Activated T-cell treated with anti-CD3 and anti-CD28 coated beads, Interleukin-2, amount 50 U/mL, for 24 hours (primary cell): ENCODE results near the gene LMX1A.

Experiments
- DNase-seq: peaks from one replicate; pipeline ENCODE4 v3.0.0-alpha.2; 2020
- H3K27ac Mint-ChIP-seq: 2 replicates; pipeline ENCODE4 v1.8.0; 2020; ENCODE audit warnings: mild to moderate bottlenecking, mixed read lengths
- H3K27me3 Mint-ChIP-seq: 2 replicates; pipeline ENCODE4 v1.8.0; 2020; ENCODE audit warnings: mixed read lengths
- H3K36me3 Mint-ChIP-seq: 2 replicates; pipeline ENCODE4 v1.8.0; 2020; ENCODE audit warnings: low read depth, mixed read lengths
- H3K4me1 Mint-ChIP-seq: 2 replicates; pipeline ENCODE4 v1.8.0; 2020; ENCODE audit warnings: low read depth, mixed read lengths
- H3K4me3 Mint-ChIP-seq: 2 replicates; pipeline ENCODE4 v1.8.0; 2020; ENCODE audit warnings: mild to moderate bottlenecking, moderate library complexity, mixed read lengths
- H3K9me3 Mint-ChIP-seq: 2 replicates; pipeline ENCODE4 v1.8.0; 2020; ENCODE audit warnings: mixed read lengths

Gene LMX1A

GRCh38 chr1:165241321-165241720, 115.2 kb downstream of the LMX1A start:
- Mint-ChIP-seq H3K4me1 (no peaks in the 10 kb centered on the region), H3K27me3 (peaks cover 39% of the 10 kb centered on the region), H3K9me3 (no peaks in the 10 kb centered on the region), H3K36me3 (no peaks in the 10 kb centered on the region), H3K27ac (no peak overlapping the region), H3K4me3 (no peak overlapping the region)
- DNase-seq, result no peak

- H3K4me1 Mint-ChIP-seq, result peaks cover 4% of the 10 kb centered on the region
Observed at GRCh38 chr1:165240492-165240891, 116.0 kb downstream of the LMX1A start.

GRCh38 chr1:165239873-165240272, 116.6 kb downstream of the LMX1A start:
- Mint-ChIP-seq H3K27me3 (peaks cover 53% of the 10 kb centered on the region), H3K9me3 (no peaks in the 10 kb centered on the region), H3K4me1 (peaks cover 8% of the 10 kb centered on the region)

More at GRCh38 chr1:165240492-165240891, 116.0 kb downstream of the LMX1A start:
- H3K27me3 Mint-ChIP-seq, result peaks cover 48% of the 10 kb centered on the region
- no peaks in the 10 kb centered on the region for H3K9me3 Mint-ChIP-seq
- no peak for DNase-seq
- H3K36me3 Mint-ChIP-seq, result no peaks in the 10 kb centered on the region
- no peak overlapping the region for H3K27ac Mint-ChIP-seq
- no peak overlapping the region for H3K4me3 Mint-ChIP-seq

GRCh38 chr1:165235777-165236291, 120.7 kb downstream of the LMX1A start:
- H3K9me3 Mint-ChIP-seq, result no peaks in the 10 kb centered on the region
- no peak for DNase-seq
- H3K4me3 Mint-ChIP-seq, result no peak overlapping the region
- H3K27me3 Mint-ChIP-seq, result peaks cover 80% of the 10 kb centered on the region
- H3K36me3 Mint-ChIP-seq, result no peaks in the 10 kb centered on the region
- peaks cover 9% of the 10 kb centered on the region for H3K4me1 Mint-ChIP-seq
- no peak overlapping the region for H3K27ac Mint-ChIP-seq

More at GRCh38 chr1:165239873-165240272, 116.6 kb downstream of the LMX1A start:
- Mint-ChIP-seq H3K4me3 (no peak overlapping the region), H3K27ac (no peak overlapping the region), H3K36me3 (no peaks in the 10 kb centered on the region)
- DNase-seq, result no peak

GRCh38 chr1:165235155-165235776, 121.2 kb downstream of the LMX1A start:
- Mint-ChIP-seq H3K27ac (no peak overlapping the region), H3K36me3 (no peaks in the 10 kb centered on the region), H3K9me3 (no peaks in the 10 kb centered on the region), H3K4me1 (peaks cover 9% of the 10 kb centered on the region), H3K27me3 (peaks cover 78% of the 10 kb centered on the region), H3K4me3 (no peak overlapping the region)
- DNase-seq, result no peak

- Mint-ChIP-seq H3K4me1 (peaks cover 9% of the 10 kb centered on the region), H3K36me3 (no peaks in the 10 kb centered on the region), H3K4me3 (no peak overlapping the region), H3K27ac (no peak overlapping the region), H3K27me3 (peaks cover 73% of the 10 kb centered on the region), H3K9me3 (no peaks in the 10 kb centered on the region)
- DNase-seq, result no peak
Observed at GRCh38 chr1:165234149-165234548, 122.4 kb downstream of the LMX1A start.

GRCh38 chr1:165228676-165229075, 127.8 kb downstream of the LMX1A start:
- Mint-ChIP-seq H3K9me3 (no peaks in the 10 kb centered on the region), H3K27me3 (peaks cover 23% of the 10 kb centered on the region), H3K36me3 (no peaks in the 10 kb centered on the region), H3K4me3 (no peak overlapping the region), H3K4me1 (no peaks in the 10 kb centered on the region), H3K27ac (no peak overlapping the region)
- no peak for DNase-seq

GRCh38 chr1:165228111-165228655, 128.3 kb downstream of the LMX1A start:
- no peak for DNase-seq
- Mint-ChIP-seq H3K36me3 (no peaks in the 10 kb centered on the region), H3K27me3 (peaks cover 18% of the 10 kb centered on the region), H3K9me3 (no peaks in the 10 kb centered on the region), H3K4me1 (no peaks in the 10 kb centered on the region), H3K27ac (no peak overlapping the region), H3K4me3 (no peak overlapping the region)

- peaks cover 2% of the 10 kb centered on the region for H3K27me3 Mint-ChIP-seq
- H3K36me3 Mint-ChIP-seq, result no peaks in the 10 kb centered on the region
- no peaks in the 10 kb centered on the region for H3K4me1 Mint-ChIP-seq
- H3K9me3 Mint-ChIP-seq, result no peaks in the 10 kb centered on the region
- no peak overlapping the region for H3K27ac Mint-ChIP-seq
- H3K4me3 Mint-ChIP-seq, result no peak overlapping the region
- no peak for DNase-seq
Observed at GRCh38 chr1:165226326-165226725, 130.2 kb downstream of the LMX1A start.

- H3K36me3 Mint-ChIP-seq, result no peaks in the 10 kb centered on the region
- H3K4me1 Mint-ChIP-seq, result no peaks in the 10 kb centered on the region
- peaks cover 2% of the 10 kb centered on the region for H3K27me3 Mint-ChIP-seq
- no peak for DNase-seq
- no peak overlapping the region for H3K27ac Mint-ChIP-seq
- H3K4me3 Mint-ChIP-seq, result no peak overlapping the region
- no peaks in the 10 kb centered on the region for H3K9me3 Mint-ChIP-seq
Observed at GRCh38 chr1:165225650-165226049, 130.9 kb downstream of the LMX1A start.

GRCh38 chr1:165225062-165225461, 131.5 kb downstream of the LMX1A start:
- no peak for DNase-seq
- Mint-ChIP-seq H3K9me3 (no peaks in the 10 kb centered on the region), H3K4me3 (no peak overlapping the region), H3K27ac (no peak overlapping the region), H3K4me1 (no peaks in the 10 kb centered on the region), H3K27me3 (no peaks in the 10 kb centered on the region), H3K36me3 (no peaks in the 10 kb centered on the region)

GRCh38 chr1:165224504-165224903, 132.0 kb downstream of the LMX1A start:
- H3K9me3 Mint-ChIP-seq, result no peaks in the 10 kb centered on the region
- no peak overlapping the region for H3K27ac Mint-ChIP-seq
- H3K27me3 Mint-ChIP-seq, result peaks cover under 1% of the 10 kb centered on the region
- H3K4me3 Mint-ChIP-seq, result no peak overlapping the region
- no peak for DNase-seq
- no peaks in the 10 kb centered on the region for H3K36me3 Mint-ChIP-seq
- H3K4me1 Mint-ChIP-seq, result no peaks in the 10 kb centered on the region

GRCh38 chr1:165222580-165222979, 133.9 kb downstream of the LMX1A start:
- Mint-ChIP-seq H3K36me3 (no peaks in the 10 kb centered on the region), H3K27me3 (peaks cover 13% of the 10 kb centered on the region), H3K27ac (no peak overlapping the region), H3K4me1 (no peaks in the 10 kb centered on the region), H3K9me3 (no peaks in the 10 kb centered on the region), H3K4me3 (no peak overlapping the region)
- no peak for DNase-seq

- Mint-ChIP-seq H3K4me1 (no peaks in the 10 kb centered on the region), H3K36me3 (no peaks in the 10 kb centered on the region), H3K9me3 (no peaks in the 10 kb centered on the region), H3K27ac (no peak overlapping the region), H3K27me3 (peaks cover 14% of the 10 kb centered on the region), H3K4me3 (no peak overlapping the region)
- no peak for DNase-seq
Observed at GRCh38 chr1:165218731-165219130, 137.8 kb downstream of the LMX1A start.

- Mint-ChIP-seq H3K27me3 (peaks cover 14% of the 10 kb centered on the region), H3K27ac (no peak overlapping the region), H3K4me3 (no peak overlapping the region), H3K36me3 (no peaks in the 10 kb centered on the region), H3K9me3 (no peaks in the 10 kb centered on the region), H3K4me1 (no peaks in the 10 kb centered on the region)
- no peak for DNase-seq
Observed at GRCh38 chr1:165217958-165218357, 138.6 kb downstream of the LMX1A start.
